ENCODE data around the gene PPP1R17.

The PPP1R17 gene

DNA sequence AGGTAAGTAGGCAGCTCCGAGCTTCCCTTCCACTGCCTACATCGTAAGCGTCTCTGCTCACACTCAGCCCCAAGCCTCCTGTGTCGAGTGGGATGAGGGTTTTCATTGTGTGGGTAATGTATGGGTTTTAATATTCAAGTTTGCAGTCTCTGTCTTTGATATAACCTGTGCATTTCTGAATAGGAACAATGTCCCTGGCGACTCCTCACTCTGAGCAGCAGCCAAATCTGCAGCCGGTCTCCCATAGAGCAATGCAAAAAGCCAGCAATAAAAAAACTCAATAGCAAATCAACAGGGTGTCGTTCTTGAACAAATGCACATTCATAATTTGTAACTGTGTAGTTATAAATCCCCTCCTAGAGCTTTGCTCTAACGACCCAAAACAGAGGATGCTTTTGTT is 33.4 kb downstream of the PPP1R17 start:
- Histone ChIP-seq H3K4me2 (ENCODE audit: low read depth, low read length, poor library complexity, severe bottlenecking) (no peak overlapping the region), H4K20me1 (ENCODE audit: insufficient read depth, low read length, poor library complexity, severe bottlenecking) (no peaks in the 10 kb centered on the region), H3K4me3 (ENCODE audit: low read length, poor library complexity, severe bottlenecking) (no peak overlapping the region), H3K79me2 (ENCODE audit: insufficient read depth, low read length) (no peaks in the 10 kb centered on the region), H3F3A (ENCODE audit: low read depth) (no peaks in the 10 kb centered on the region), H3K9me3 (ENCODE audit: insufficient read depth, low read depth, low read length) (no peaks in the 10 kb centered on the region), H3K9me2 (replicated peaks; ENCODE audit: low read depth, low read length) (no peaks in the 10 kb centered on the region), H2AFZ (ENCODE audit: low read length) (no peak overlapping the region), H3K27me3 (ENCODE audit: insufficient read depth, low read length, poor library complexity, severe bottlenecking) (no peaks in the 10 kb centered on the region), H3K9ac (ENCODE audit: low read depth, low read length, poor library complexity, severe bottlenecking) (no peak overlapping the region), H3K36me3 (ENCODE audit: insufficient read depth, low read length) (no peaks in the 10 kb centered on the region), H3K4me1 (ENCODE audit: insufficient read depth, low read length, poor library complexity, severe bottlenecking) (no peaks in the 10 kb centered on the region)
- TF ChIP-seq EZH2phosphoT487 (IDR thresholded peaks at IDR 0.05; ENCODE audit: borderline replicate concordance) (no peak), CTCF (conservative IDR thresholded peaks at IDR 0.05; ENCODE audit: low read length) (no peak)

DNA sequence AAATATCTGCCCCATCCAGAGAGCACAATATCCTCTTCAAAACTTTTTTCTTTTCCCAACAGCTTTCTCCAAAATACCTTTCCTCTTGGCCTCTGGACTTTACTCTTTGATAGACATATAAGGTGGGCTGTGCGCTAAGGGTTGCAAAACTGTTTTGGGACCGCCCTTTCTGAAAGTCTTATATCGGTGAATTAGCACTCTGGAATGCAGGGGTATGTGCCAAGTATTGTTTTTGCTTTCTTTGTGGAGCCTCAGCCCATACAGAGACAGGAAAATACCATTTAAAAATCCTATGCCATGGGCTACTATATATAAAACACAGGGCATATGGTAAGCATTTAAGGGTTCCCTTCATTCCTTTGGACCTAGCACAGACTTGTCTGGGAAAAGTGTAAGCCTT is 37.7 kb downstream of the PPP1R17 start:
- Histone ChIP-seq H3K4me3 (ENCODE audit: low read length, poor library complexity, severe bottlenecking) (no peak overlapping the region), H3K4me1 (ENCODE audit: insufficient read depth, low read length, poor library complexity, severe bottlenecking) (no peaks in the 10 kb centered on the region), H3K27me3 (ENCODE audit: insufficient read depth, low read length, poor library complexity, severe bottlenecking) (no peaks in the 10 kb centered on the region), H3F3A (ENCODE audit: low read depth) (no peaks in the 10 kb centered on the region), H3K9me3 (ENCODE audit: insufficient read depth, low read depth, low read length) (no peaks in the 10 kb centered on the region), H3K4me2 (ENCODE audit: low read depth, low read length, poor library complexity, severe bottlenecking) (no peak overlapping the region), H3K9me2 (replicated peaks; ENCODE audit: low read depth, low read length) (no peaks in the 10 kb centered on the region), H4K20me1 (ENCODE audit: insufficient read depth, low read length, poor library complexity, severe bottlenecking) (no peaks in the 10 kb centered on the region), H3K36me3 (ENCODE audit: insufficient read depth, low read length) (no peaks in the 10 kb centered on the region), H2AFZ (ENCODE audit: low read length) (no peak overlapping the region), H3K79me2 (ENCODE audit: insufficient read depth, low read length) (no peaks in the 10 kb centered on the region), H3K9ac (ENCODE audit: low read depth, low read length, poor library complexity, severe bottlenecking) (no peak overlapping the region)
- TF ChIP-seq CTCF (conservative IDR thresholded peaks at IDR 0.05; ENCODE audit: low read length) (no peak), EZH2phosphoT487 (IDR thresholded peaks at IDR 0.05; ENCODE audit: borderline replicate concordance) (no peak)

DNA sequence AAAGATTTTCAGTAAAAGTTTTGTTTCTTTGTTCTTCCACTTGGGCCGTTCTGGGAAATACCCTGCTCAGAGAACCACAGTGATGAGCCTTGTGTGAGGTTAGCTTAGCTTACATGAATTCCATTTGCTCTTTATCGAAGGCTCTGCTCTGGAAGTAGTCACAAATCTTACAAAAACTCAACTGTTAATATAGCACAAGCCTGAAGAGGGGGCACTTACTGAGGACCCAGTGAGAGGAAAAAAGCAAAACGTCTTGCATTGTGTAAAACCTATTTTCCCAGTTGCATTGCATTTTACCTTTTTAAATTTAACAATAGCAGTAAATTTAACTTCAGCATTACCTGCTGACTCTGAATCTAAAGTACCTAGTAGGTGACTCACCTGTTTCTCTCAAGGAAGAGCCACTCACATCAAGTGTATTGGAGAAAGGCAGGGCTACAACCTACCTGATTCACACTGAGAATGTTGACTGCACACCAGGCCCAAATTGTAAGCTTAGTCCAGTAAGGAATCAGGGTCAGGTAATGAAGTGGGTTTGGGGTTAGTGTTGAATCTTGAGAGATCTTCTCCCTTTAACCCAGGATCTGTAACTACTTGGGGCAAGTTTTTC is 42.3 kb downstream of the PPP1R17 start:
- Histone ChIP-seq H3K4me3 (ENCODE audit: low read length, poor library complexity, severe bottlenecking) (no peak overlapping the region), H3K9me3 (ENCODE audit: insufficient read depth, low read depth, low read length) (no peaks in the 10 kb centered on the region), H3K9me2 (replicated peaks; ENCODE audit: low read depth, low read length) (no peaks in the 10 kb centered on the region), H2AFZ (ENCODE audit: low read length) (no peak overlapping the region), H3K4me2 (ENCODE audit: low read depth, low read length, poor library complexity, severe bottlenecking) (no peak overlapping the region), H3K79me2 (ENCODE audit: insufficient read depth, low read length) (no peaks in the 10 kb centered on the region), H3F3A (ENCODE audit: low read depth) (no peaks in the 10 kb centered on the region), H3K9ac (ENCODE audit: low read depth, low read length, poor library complexity, severe bottlenecking) (no peak overlapping the region), H4K20me1 (ENCODE audit: insufficient read depth, low read length, poor library complexity, severe bottlenecking) (no peaks in the 10 kb centered on the region), H3K27me3 (ENCODE audit: insufficient read depth, low read length, poor library complexity, severe bottlenecking) (no peaks in the 10 kb centered on the region), H3K36me3 (ENCODE audit: insufficient read depth, low read length) (no peaks in the 10 kb centered on the region), H3K4me1 (ENCODE audit: insufficient read depth, low read length, poor library complexity, severe bottlenecking) (no peaks in the 10 kb centered on the region)
- TF ChIP-seq CTCF (conservative IDR thresholded peaks at IDR 0.05; ENCODE audit: low read length) (0 out of 2 replicates have a peak, but pooled peaks have one; percentile 23), EZH2phosphoT487 (IDR thresholded peaks at IDR 0.05; ENCODE audit: borderline replicate concordance) (no peak)

Measured in Loucy (cell line).